Activated CD4-positive, alpha-beta T cell treated with anti-CD3 and anti-CD28 coated beads for 1 hour (primary cell): Measurements from ENCODE around the gene FXYD6.
A peak's percentile ranks its signal among the peaks of the same experiment; 100 is the strongest.
"Not testable (repeated sequence)": the region's sequence is repeated elsewhere in the genome, so short reads cannot be mapped to it uniquely, and the experiment has no call there.

Source experiments
- DNase-seq: peaks from one replicate; pipeline ENCODE4 v3.0.0-alpha.2; 2020

FXYD6 gene

DNA sequence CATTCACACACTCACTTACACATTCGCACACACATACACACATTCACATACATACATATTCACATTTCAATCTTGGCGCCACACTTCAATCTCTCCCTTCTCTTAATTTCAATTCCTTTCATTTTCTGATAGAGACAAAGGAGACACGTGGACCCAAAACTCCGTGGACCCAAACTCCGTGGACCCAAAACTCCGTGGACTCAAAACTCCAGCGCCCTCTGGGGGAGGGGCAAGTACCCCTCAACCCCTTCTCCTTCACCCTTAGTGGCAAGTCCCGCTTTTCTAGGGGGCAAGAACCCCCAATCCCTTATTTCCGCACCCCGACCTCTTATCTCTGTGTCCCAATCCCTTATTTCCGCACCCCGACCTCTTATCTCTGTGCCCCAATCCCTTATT, 66.4 kb downstream of the FXYD6 start:
- not testable (repeated sequence) for DNase-seq

DNA sequence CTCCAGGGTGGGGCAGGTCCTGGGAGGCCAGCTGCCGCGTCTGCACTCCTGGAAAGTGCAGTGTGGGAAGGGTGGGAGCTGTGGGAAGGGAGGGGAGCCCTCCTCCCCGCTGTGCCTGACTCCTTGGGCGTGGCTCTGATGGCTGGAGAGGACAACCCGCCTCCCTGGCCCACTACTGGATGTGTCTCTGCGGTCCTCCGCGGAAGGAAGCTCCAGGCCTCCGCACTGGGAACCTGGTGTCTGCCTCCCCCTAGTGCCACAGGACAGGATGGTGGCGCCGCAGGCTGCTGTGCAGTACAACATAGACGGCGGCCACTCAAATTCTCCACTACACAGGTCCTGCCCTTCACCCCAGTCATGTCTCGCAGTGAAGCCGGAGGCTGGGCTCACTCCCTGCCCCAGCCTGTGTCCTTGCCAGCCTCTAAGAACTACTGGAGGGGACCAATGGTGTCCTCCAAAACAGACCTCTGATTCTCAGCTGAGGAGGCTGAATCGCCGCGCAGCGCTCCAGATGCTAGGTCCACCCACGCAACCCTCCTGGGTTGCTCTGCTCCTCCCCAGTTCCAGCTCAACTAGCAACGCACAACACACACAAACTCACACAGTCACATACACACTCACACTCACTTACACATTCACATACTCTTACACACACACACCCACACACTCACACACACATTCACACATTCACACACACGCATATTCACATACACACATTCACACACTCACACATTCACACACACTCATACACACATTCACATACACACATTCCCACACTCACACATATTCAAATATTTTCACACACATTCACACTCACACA, 67.0 kb downstream of the FXYD6 start:
- no peak for DNase-seq

DNA sequence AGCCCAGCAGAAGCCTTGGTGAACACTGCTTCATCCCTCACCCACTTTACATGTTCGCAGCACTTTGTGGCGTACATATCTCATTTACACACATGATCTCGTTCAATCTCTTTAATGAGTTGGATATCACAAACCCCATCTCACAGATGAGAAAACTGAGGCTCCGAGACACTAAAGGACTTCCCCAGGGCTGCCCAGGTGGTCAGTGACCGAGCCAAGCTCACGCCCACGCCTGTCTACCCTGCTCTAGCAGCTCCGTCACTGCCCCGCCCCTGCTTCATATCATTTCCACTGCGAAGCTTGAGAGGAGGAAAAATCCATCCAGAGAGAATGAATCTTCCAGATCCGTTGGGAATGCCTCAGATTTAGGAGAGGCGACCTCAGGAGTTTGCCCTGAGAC, 67.7 kb downstream of the FXYD6 start:
- DNase-seq = no peak

DNA sequence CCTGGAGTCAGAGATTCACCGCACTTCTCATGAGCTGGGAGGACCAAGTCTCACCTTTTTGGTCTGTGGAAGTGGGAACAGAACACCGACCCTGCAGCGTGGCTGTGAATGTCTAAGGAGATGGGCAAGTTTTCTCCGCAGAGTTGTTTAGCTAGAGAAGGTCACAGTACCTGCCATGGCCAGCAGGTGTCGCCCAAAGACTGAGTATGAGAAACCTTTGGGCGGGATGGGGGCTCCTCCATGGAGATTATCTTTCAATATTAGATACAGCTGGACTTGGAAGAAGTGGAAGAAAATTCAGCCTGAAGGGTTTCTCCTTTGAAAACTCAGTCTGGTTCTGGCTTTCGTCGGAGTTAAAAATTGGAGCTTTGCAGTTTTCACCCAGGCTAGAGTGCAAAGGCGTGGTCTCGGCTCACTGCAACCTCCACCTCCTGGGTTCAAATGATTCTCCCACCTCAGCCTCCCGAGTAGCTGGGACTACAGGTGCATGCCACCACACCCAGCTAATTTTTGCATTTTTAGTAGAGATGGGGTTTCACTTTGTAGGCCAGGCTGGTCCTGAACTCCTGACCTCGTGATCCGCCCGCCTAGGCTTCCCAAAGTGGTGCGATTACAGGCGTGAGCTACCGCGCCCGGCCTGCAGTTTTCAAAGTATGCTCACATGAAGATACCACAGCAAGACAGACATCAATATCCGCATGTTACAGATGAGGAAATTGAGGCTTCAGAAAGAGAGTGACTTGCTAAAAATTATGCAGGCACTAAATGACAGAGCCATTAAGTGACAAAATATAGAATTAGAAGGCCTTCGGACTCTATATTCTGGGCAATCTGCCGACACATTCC, 68.8 kb downstream of the FXYD6 start:
- peak; percentile 66 for DNase-seq

DNA sequence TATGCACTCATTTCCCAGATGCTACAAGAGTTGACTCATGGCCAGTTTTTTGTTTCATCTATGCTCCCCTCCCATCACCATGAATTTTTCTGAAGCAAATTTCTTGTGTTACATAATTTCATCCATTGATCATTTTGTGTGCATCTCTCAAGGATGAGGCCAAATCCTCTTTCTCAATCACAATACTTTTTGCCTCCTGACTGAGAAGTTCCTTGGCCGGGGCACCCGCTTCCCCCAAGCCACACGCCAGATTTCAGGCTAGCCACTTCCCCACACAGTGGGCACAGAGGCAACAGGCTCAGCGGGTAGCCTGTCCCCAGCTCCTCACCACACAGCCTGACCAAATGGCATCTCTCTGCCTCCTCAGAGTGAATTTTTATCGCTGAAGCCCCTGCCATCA, 69.6 kb downstream of the FXYD6 start:
- DNase-seq = no peak

DNA sequence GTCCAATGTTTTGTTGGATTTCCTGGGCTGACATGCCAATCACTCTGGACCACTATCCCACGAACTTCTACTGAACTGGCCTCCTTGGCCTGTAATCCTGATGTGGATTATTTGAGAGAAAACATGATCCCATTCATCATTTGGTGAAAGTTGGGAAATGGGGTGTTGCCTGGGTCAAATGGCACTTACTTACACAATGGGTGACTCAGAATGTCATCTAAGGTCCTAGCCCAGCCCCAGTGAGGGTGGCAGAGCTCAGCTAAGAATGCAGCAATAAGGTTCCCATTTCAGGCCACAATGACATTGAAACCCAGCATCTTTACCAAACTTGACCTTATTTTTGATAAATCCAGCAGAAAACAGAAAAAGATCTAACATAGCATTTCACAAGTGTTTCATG, 71.4 kb downstream of the FXYD6 start:
- DNase-seq = no peak

DNA sequence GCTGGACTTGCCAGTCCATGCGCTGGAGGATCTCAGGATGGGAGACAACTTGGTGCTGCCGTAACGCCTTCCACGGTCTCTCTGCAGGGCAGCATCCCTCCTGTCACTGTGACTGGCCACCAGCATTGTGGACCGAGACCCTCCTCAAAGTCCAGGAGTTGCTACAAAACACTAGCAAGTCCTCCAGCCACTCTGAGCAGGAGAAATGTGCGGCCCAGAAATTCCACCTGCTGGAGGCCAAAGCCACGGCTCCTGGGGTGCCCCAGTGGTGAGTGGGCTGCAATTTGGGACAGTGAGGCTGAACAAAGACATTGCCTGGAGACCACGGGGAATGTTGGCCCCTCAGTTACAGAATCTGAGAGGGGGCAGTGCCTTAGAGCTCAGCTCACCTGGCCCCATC, 72.6 kb downstream of the FXYD6 start:
- DNase-seq = no peak

DNA sequence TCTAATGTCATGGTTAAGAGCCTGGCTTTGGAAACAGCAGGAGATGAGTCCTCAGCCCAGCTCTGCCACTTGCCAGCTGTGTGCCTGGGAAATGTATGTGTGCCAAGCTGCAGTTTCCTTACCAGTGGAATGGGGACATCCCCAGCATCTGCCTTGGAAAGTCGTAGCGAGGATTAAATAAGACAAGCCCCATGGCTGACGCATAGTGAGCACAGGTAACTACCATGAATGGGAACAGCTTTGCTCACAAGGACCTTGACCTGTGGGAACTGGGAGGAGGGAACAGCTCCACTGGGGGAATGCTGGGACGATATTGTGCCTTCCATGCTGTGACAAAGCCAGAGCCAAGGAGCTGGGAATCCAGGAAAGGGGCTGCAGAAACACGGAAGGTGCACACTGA, 76.8 kb downstream of the FXYD6 start:
- DNase-seq = no peak

DNA sequence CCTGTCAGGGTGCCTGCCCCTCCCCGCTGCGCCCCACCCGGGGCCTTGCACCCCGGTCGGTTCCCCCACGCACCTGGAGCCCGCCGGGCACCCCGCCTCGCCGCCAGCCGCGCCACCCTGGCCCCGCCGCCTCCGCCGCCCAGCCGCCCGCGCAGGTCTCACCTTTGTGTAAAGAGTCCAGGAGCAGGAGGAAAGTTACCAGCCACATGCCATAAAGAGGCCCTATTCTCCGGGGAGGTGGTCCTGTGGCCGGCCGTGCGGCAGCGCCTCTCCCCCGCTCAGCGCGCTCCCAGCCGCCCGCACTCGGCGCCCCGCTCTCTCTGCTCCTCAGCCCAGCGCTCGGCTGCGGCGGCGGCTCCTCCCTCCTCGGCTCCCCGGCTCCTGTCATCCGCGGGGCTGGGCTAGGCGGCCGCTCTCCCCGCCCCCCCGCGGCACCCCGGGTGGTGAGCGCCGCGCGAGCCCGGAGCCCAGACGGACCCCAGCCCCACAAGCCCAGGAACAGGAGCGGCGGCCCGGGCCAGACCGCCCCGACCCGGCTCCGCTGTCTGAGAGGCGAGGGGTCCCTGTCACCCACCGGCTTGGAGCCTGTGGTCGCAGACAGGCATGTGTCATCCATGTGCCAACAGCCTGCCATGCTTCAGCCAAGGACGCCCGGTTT, 79.5 kb downstream of the FXYD6 start, which contains the start of gene DSCAML1:
TSS of gene DSCAML1 (minus strand) at position 345 of the 658 bp plus-strand sequence. CDS start at position 208, 137 bp downstream.
- DNase-seq = peak; percentile 36

DNA sequence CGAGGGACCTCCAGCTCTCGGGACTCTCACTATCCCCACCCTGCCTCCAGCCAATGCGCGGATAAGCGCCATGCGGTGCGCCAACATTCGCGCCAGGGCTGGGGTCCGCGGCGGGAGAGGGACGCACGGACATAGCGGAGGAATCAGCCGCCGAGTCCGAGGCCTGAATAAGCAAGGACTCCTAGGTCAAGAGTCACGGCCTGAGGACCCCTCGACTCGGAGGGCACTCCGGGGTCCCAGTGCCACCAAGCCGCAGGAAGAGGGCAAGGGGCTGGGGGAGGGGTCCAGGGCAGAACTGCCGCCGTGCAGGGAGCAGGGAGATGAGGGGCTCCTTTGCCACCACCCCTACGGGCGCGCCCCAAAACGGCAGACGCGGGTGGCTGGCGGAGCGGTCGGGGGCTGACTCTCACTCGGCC, 80.0 kb downstream of the FXYD6 start:
- DNase-seq = no peak

DNA sequence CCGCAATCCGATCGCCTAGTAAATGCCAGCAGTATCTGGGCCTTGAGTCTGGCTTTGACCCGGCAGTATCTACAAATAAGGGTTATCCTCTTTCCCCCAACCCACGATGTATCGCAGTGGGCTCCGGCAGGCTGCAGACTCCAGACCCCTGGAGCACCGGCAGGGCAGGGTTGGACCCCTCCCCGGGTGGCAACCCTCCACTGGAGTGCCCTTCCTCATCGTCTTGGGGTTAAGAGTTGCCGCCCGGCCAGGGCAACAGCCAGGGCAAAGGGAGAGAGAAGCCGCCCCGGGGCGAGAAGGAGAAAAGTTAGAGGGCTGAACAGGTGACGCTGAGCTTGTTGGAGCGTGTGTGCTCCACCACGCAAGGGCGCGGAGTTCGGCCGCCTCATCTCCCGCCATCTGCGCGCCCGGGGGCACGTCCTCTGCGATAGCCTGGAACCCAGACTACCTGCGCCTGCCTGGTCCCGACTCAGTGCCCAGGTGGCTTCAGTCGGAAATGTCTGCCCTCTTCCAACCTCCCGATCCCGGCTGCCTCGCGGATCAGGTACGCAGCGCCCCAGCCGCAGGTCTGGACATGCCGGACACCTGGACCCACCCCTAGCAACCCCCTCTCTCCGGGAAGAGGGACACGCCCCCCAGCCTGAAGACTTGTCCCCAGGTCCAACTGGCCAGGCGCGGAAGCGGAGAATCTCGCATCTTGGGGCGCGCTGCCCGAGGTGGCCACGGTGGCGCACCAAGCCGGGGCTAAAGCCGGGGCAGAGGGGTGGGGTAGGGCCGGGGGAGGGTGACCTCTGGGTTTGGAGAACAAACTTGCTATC, 80.6 kb downstream of the FXYD6 start:
- no peak for DNase-seq

DNA sequence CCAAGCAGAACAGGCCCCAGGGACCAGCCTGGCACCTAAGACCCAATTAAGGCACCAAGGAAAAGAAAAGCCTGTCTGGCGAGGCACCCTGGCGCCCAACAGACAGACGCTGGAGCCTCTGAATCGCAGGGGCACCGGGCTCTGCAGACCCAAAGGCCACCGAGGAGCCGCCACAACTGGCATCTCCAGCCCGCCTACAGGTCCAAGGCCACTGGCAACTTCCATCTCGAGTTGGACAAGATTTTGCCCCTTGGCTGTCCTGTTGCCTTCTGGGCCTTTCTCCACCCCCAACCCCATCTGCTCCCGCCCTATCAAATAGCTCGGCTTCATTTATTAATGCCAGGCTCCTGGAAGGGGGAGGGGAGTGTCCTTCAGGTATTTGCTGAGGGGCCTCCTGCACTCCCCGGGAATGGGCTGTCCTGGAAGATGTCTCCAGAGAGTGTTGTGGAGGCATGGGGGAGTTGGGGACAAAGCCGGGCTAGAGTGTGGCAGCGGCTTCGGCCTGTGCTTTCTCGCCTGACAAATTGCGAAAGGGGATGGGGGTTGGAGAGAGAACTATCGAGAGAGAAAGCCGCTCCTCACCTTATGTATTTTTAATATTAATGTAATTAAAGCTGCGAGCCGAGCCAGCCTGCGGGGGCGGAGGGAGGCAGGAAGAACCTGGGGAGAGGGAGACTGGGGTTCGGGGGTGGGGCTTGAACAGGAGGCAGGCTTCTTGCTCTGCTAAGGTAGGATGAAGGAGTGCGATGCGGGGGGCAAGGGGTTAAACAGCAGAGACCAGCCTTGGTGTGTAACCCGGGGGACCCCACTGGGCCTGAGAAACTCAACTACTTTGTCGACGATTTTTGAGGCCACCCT, 81.5 kb downstream of the FXYD6 start:
- DNase-seq = no peak

DNA sequence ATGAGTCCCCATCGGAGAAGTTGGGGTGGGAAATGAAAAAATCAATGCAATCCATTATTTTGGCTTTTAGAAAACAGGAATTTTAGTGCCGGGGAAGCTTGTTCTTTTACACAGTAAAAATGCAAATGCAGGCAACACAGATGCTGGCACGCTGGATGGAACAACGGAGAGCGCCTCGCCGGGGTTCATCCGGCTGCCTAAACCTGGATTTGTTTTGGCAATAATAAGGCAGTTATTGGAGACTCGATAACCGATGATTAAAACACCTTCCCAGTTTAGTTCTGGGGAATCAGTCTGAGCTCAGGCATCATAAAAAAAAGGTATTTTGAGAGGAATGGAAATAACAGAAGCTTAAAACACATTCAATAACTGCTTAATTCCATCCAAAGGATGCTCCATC, 82.3 kb downstream of the FXYD6 start:
- DNase-seq = no peak

DNA sequence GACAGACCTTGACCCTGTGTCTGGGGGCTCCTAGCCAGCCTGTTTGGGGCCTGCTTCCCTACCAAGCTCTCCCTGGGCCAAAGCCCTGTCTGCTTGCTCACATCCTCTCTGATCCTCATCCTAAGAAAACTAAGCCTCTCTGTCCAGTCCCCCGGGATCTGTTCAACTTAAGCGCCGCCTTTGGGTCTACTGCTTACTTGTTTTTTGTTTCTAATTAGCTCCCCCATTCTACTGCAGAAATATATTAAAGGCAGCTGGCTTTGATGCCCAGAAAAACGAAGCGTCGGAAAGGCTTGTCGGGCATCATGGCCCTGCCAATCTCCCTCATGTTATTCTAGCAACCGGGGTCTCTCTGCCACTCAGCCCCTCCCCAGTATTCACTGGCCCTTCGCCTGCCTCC, 82.9 kb downstream of the FXYD6 start:
- DNase-seq = no peak

DNA sequence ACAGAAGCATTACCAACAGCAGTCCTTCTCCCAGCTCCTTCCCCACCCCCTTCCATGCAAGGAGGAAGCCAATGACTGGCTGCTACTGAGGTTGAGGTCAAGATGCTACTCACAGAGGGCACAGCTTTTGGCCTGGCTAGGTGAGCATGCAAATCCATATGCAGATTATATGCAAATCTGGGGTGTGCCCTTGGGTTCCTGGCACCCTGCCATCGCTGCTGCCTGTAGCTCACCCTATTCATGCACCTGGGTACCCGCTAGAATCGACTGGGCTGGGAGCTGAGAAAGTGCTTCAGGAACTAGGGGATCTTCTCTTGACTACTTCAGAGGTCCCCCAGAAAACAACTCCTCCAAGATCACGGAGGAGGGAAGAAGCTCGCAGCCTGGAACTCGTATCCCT, 83.5 kb downstream of the FXYD6 start:
- no peak for DNase-seq

DNA sequence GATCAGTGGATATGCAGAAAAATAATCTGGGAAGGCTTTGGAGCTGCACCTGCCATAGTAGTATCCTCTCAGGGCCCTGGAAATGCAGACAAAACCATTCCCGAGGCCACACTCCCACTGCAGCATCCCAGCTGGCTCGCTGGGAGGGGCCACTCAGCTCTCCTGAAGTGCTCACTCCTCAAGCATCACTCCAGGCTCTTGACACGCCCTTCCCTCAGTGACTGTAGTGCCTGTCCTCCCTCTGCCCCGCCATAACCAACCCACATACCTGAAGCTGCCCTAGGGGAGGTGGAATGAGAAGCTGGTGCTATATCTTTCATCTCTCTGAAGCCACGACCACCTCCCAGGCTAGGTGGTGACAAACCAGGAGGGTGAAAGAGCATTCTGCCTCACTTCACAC, 84.2 kb downstream of the FXYD6 start:
- no peak for DNase-seq

DNA sequence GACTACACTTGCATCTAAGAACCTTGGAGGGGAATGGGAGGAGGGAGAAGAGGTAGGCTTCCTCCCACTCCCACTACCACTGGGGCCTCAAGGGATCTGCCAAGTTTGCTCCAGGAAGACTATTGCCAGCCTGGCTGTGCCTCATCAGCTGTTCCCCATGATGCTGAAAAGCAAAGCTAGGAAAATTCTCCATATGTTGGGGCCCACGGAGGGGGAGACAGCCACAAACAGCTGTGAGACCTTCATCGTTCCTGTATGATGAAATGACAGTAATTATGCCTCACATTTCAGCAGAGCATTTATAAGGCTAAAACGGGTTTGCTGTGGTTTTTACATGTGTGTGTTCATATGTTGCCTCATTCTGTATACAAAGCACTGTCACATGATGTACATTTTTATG, 86.2 kb downstream of the FXYD6 start:
- no peak for DNase-seq

DNA sequence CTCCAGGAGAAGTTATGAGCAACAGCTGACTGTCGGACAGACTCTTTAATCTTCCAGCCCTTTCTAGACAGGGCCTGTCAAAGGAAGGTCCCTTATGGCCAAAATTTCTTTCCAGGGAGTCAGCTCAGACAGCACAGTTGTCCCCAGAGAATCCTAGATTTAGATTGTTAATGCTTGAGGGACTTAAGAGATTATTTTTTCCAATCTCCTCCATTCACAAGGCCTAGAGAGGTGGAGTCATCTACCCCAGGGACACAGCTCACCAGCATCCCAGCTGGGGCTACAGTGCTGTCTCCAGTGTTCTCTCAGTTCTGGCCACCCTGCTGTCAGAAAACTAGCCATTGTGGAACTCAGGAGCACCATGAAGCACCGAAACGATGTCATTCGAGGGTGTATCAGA, 87.2 kb downstream of the FXYD6 start:
- DNase-seq = no peak
